Effector memory CD4-positive, alpha-beta T cell (primary cell): ENCODE data around the gene GDF7.

Experiments used
- DNase-seq, 3 donors: peaks; one replicate each; pipeline ENCODE4 v3.0.0-alpha.2; 2020
- H3K27ac ChIP-seq: 2 replicates; pipeline ENCODE4 v1.7.0; 2013; ENCODE audit warnings: mild to moderate bottlenecking, low read length, moderate library complexity; ENCODE audit not compliant: insufficient read depth, poor library complexity, severe bottlenecking
- H3K27me3 ChIP-seq: replicated peaks from 2 replicates; pipeline ENCODE4 v1.7.0; 2013; ENCODE audit warnings: mild to moderate bottlenecking, low read length; ENCODE audit not compliant: insufficient read depth, control insufficient read depth, poor library complexity, severe bottlenecking
- H3K36me3 ChIP-seq: 2 replicates; pipeline ENCODE4 v1.7.0; 2013; ENCODE audit warnings: mild to moderate bottlenecking, low read length, moderate library complexity; ENCODE audit not compliant: control insufficient read depth, insufficient read depth
- H3K4me1 ChIP-seq: 2 replicates; pipeline ENCODE4 v1.7.0; 2013; ENCODE audit warnings: low read length, mild to moderate bottlenecking; ENCODE audit not compliant: control insufficient read depth, insufficient read depth, poor library complexity, severe bottlenecking
- H3K4me3 ChIP-seq: 2 replicates; pipeline ENCODE4 v1.7.0; 2013; ENCODE audit warnings: low read length, low read depth, mild to moderate bottlenecking; ENCODE audit not compliant: insufficient read depth, poor library complexity, severe bottlenecking
- H3K9me3 ChIP-seq: 2 replicates; pipeline ENCODE4 v1.7.0; 2013; ENCODE audit warnings: mild to moderate bottlenecking, low read length, moderate library complexity; ENCODE audit not compliant: control insufficient read depth

GDF7 gene

DNA sequence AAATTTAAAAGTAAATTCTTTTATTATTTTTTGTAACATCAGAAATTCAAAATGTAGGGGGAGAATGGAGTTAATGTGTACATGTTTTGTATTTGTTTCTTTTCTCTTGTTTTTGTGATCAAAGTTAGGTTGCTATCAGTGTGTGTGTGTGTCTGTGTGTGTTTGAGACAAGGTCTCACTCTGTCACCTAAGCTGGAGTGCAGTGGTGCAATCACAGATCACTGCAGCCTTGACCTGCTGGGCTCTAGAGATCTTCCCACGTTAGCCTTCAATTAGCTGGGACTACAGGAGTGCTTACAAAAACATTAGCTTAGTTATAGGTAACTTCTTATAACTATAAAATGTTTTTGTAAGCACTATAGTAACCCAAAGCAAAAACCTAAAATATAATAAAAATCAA lies 50.7 kb downstream of the GDF7 start:
- H3K36me3 ChIP-seq, result no peaks in the 10 kb centered on the region
- no peaks in the 10 kb centered on the region for H3K4me1 ChIP-seq
- H3K9me3 ChIP-seq, result no peaks in the 10 kb centered on the region
- no peak for DNase-seq
- no peaks in the 10 kb centered on the region for H3K27me3 ChIP-seq
- H3K27ac ChIP-seq, result no peak overlapping the region
- H3K4me3 ChIP-seq, result no peak overlapping the region

DNA sequence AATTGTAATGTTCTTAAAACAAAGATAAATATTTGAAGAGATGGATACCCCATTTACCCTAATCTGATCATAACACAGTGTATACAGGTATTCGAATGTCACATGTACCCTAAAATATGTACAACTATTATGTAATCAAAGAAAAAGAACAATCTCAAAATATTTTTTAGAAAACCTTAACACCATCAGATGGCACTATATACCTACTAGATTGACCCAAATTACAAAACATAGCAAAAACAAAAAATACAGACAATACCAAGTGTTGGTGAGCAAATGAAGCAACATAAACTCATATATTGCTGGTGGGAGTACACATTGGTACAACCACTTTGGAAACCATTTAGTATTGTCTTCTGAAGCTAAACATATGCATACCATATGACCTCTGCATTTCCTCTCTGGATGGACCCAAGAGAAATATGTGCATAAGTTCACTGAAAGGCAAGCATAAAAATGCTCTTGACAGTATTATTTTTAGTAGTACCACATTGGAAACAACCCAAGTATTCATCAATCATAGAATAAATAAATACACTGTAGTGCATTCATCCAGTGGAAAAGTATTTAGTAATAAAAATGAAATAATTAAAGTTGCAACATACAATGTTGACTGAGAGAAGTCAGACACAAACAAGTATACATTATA lies 55.8 kb downstream of the GDF7 start:
- H3K27me3 ChIP-seq, result no peaks in the 10 kb centered on the region
- H3K4me1 ChIP-seq, result no peaks in the 10 kb centered on the region
- no peak overlapping the region for H3K4me3 ChIP-seq
- no peak overlapping the region for H3K27ac ChIP-seq
- no peaks in the 10 kb centered on the region for H3K36me3 ChIP-seq
- no peaks in the 10 kb centered on the region for H3K9me3 ChIP-seq
- no peak for DNase-seq

DNA sequence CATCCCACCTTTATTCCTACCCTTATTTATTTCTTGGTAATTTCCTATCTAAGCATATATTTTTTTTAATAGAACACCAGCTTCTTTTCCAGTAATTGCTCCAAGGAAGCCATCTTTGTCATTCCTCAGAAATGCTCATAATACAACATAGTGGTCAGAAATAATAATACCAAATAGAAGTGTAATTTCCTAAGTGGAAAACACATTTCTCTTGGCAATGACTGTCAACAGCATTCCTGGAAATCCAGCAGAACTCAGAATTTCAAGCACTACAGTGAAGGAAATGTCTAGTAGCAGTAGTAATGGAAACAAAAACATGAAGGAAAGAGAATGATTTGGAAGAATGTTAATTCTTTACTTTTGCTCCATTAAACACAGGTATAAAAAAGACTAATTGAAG lies 56.6 kb downstream of the GDF7 start:
- Histone ChIP-seq H3K4me1 (no peaks in the 10 kb centered on the region), H3K27ac (no peak overlapping the region), H3K9me3 (no peaks in the 10 kb centered on the region), H3K4me3 (no peak overlapping the region), H3K27me3 (no peaks in the 10 kb centered on the region), H3K36me3 (no peaks in the 10 kb centered on the region)
- DNase-seq, result no peak

DNA sequence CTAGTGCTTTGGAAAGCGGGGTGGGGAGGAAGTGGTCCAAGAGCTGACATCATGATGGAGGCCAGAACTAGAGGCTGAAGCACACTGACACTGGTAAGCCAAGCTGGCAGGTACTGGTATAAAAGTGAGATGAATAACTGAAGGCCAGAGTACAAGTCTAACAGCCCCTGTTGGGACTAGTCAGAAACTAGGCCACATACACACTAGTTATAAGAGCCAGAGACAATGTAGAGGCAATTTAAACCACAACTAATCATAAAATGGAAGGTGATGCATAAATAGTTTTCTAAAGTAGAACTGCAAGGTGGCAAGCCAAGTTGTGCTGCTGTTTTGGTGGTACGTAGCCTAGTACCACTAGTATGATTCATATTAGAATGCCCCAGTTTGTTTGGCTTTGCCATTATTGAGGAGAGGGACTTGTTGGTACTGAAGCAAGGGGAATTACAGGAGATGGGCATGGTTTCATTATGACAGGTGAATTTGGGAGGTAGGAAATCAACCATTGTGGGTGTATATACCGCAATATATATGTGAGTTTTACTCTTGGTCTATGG lies 57.6 kb downstream of the GDF7 start:
- H3K4me1 ChIP-seq, result no peaks in the 10 kb centered on the region
- no peak overlapping the region for H3K27ac ChIP-seq
- H3K36me3 ChIP-seq, result no peaks in the 10 kb centered on the region
- H3K9me3 ChIP-seq, result no peaks in the 10 kb centered on the region
- no peak overlapping the region for H3K4me3 ChIP-seq
- no peak for DNase-seq
- no peaks in the 10 kb centered on the region for H3K27me3 ChIP-seq

DNA sequence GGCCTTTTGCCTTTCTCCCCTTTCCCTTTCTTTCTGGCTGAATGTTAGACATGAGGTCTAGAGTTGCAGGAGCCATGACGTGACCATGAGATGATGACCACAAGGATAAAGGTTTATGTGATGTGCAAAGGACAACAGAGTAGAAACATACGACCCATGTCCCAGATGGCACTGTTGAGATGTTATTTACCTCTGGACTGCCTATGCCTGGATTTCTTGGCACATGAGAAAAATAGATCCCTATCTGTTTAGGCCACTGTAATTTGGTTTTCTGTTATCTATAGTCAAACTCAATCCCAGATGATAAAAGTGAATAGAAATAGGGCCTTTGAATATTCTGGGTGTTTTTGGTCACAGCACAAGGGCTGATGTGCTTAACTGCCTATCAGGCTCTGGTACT lies 58.8 kb downstream of the GDF7 start:
- Histone ChIP-seq H3K36me3 (no peaks in the 10 kb centered on the region), H3K27me3 (no peaks in the 10 kb centered on the region), H3K4me1 (no peaks in the 10 kb centered on the region), H3K9me3 (no peaks in the 10 kb centered on the region), H3K27ac (no peak overlapping the region), H3K4me3 (no peak overlapping the region)
- DNase-seq, result no peak

DNA sequence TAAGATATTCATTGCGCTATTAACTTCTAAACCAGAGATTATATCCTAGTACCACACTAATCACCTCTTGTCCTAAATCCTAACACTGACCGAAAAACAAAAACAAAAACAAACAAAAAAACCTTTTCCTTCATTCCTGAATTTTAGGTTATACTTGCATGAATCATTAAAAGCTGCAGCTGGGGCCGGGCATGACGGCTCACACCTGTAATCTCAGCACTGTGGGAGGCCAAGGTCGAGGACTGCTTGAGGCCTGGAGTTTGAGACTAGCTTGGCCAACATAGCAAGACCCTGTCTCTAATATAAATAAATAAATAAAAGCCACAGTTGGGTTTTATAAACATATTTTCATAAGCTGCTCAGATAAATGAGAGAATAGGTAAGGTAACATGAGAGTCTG lies 60.0 kb downstream of the GDF7 start:
- no peak for DNase-seq
- no peaks in the 10 kb centered on the region for H3K9me3 ChIP-seq
- no peaks in the 10 kb centered on the region for H3K27me3 ChIP-seq
- no peak overlapping the region for H3K4me3 ChIP-seq
- no peaks in the 10 kb centered on the region for H3K4me1 ChIP-seq
- H3K36me3 ChIP-seq, result no peaks in the 10 kb centered on the region
- no peak overlapping the region for H3K27ac ChIP-seq

DNA sequence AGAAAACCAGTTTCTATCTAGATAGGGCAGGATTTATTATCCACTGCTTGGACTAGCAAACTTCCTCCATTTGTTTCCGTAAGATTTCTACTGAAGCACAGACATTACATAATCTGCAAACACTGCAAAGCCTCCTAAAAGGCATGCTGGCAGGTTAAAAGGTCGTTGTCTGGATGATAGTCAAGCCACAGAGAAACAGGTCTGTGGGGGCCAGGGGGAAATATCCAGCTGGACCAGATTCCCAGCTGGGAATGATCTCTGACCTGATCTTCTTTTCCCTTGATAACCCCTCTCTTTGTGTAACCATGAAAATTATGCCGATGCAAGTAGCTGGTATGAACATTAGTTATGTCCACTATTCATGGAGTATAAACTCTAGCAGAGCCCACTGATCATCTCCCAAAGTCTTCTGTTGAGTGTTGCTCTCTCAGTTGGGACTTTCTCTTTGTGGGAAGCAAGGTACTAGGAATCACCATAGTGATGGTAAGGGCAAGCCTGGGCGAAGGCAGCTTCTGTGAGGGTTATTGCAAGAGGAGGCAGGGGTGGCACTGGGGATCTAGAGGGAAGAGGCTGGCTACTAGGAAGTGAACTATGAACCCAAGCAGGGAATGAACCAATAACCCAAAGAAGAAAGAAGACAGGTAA lies 61.3 kb downstream of the GDF7 start:
- H3K27ac ChIP-seq, result no peak overlapping the region
- H3K27me3 ChIP-seq, result no peaks in the 10 kb centered on the region
- no peaks in the 10 kb centered on the region for H3K4me1 ChIP-seq
- no peaks in the 10 kb centered on the region for H3K9me3 ChIP-seq
- no peaks in the 10 kb centered on the region for H3K36me3 ChIP-seq
- no peak for DNase-seq
- no peak overlapping the region for H3K4me3 ChIP-seq
